Loucy (cell line): ENCODE measurements around the gene TMEM45B.
"Not testable (repeated sequence)": the region's sequence is repeated elsewhere in the genome, so short reads cannot be mapped to it uniquely, and the experiment has no call there.

Experiments used
- H2AFZ ChIP-seq: fragments of 200-600 bp; sonication (generic); 2 replicates; pipeline ENCODE4 v1.6.0; 2016; ENCODE audit warnings: antibody characterized with exemption, mild to moderate bottlenecking, low read length, moderate library complexity
- H3F3A ChIP-seq: fragments of 200-600 bp; 2 replicates; pipeline ENCODE4 v1.6.0; 2016; ENCODE audit warnings: antibody characterized with exemption, low read depth, mild to moderate bottlenecking
- H3K27me3 ChIP-seq: fragments of 200-600 bp; sonication (generic); 2 replicates; pipeline ENCODE4 v1.6.1; 2014; ENCODE audit warnings: low read length, mild to moderate bottlenecking; ENCODE audit not compliant: insufficient read depth, poor library complexity, severe bottlenecking
- H3K36me3 ChIP-seq: fragments of 200-600 bp; sonication (generic); 2 replicates; pipeline ENCODE4 v1.6.1; 2016; ENCODE audit warnings: low read length; ENCODE audit not compliant: insufficient read depth
- H3K4me1 ChIP-seq: fragments of 200-600 bp; sonication (generic); 2 replicates; pipeline ENCODE4 v1.5.1; 2014; ENCODE audit warnings: low read length, mild to moderate bottlenecking; ENCODE audit not compliant: insufficient read depth, poor library complexity, severe bottlenecking
- H3K4me2 ChIP-seq: fragments of 200-600 bp; sonication (generic); 2 replicates; pipeline ENCODE4 v1.6.0; 2014; ENCODE audit warnings: antibody characterized with exemption, low read length, low read depth, mild to moderate bottlenecking; ENCODE audit not compliant: poor library complexity, severe bottlenecking
- H3K4me3 ChIP-seq: fragments of 200-600 bp; sonication (generic); 2 replicates; pipeline ENCODE4 v1.5.1; 2014; ENCODE audit warnings: low read length, mild to moderate bottlenecking, mixed read lengths; ENCODE audit not compliant: poor library complexity, severe bottlenecking
- H3K79me2 ChIP-seq: fragments of 200-600 bp; sonication (generic); 2 replicates; pipeline ENCODE4 v1.6.1; 2014; ENCODE audit warnings: low read length; ENCODE audit not compliant: insufficient read depth
- H3K9ac ChIP-seq: fragments of 200-600 bp; sonication (generic); 2 replicates; pipeline ENCODE4 v1.6.0; 2014; ENCODE audit warnings: mild to moderate bottlenecking, low read depth, low read length, moderate library complexity; ENCODE audit not compliant: poor library complexity, severe bottlenecking
- H3K9me2 ChIP-seq: fragments of 200-600 bp; sonication (generic); replicated peaks from 2 replicates; pipeline ENCODE4 v1.6.1; 2016; ENCODE audit warnings: low read depth, low read length, mixed read lengths
- H3K9me3 ChIP-seq: fragments of 200-600 bp; sonication (generic); 2 replicates; pipeline ENCODE4 v1.6.1; 2014; ENCODE audit warnings: mild to moderate bottlenecking, antibody characterized with exemption, low read length, low read depth; ENCODE audit not compliant: insufficient read depth
- H4K20me1 ChIP-seq: fragments of 200-600 bp; sonication (generic); 2 replicates; pipeline ENCODE4 v1.6.0; 2014; ENCODE audit warnings: antibody characterized with exemption, low read length, mild to moderate bottlenecking; ENCODE audit not compliant: insufficient read depth, poor library complexity, severe bottlenecking
- EZH2phosphoT487 ChIP-seq: fragments of 200-600 bp; IDR thresholded peaks from 2 replicates; pipeline ENCODE4 v1.6.1; 2018; ENCODE audit warnings: antibody characterized with exemption, mild to moderate bottlenecking, moderate library complexity, borderline replicate concordance
- TF ChIP-seq, protein P1 (sequence below): fragments of 200-600 bp; sonication (generic); conservative IDR thresholded peaks from 2 replicates; pipeline ENCODE4 v1.5.1; 2014; ENCODE audit warnings: mild to moderate bottlenecking, antibody characterized with exemption, low read length

The TMEM45B gene

DNA sequence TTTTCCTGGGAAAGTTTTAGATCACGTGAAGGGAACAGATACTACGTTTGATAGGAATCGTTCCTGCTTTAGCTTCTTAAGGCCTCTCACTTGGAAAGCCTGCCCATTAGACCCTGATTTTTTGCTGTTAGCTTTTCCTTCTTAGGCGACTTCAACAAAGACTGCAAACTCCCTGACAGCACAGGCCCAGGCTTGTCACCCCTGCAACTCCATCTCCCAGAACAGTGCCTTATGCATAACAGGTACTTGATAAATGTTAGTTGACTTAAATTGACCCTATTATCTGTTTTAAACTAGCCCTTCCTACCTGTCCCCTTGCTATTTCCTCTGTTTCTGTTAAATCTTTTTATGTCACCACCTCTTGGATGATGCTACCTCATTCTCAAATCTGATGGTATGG lies 7.6 kb downstream of the TMEM45B start:
- H2AFZ ChIP-seq, H4K20me1 ChIP-seq, H3K4me3 ChIP-seq, H3K9me2 ChIP-seq, H3F3A ChIP-seq, H3K9ac ChIP-seq, H3K27me3 ChIP-seq, H3K4me1 ChIP-seq, H3K4me2 ChIP-seq, H3K9me3 ChIP-seq, H3K36me3 ChIP-seq, H3K79me2 ChIP-seq: not testable (repeated sequence)

DNA sequence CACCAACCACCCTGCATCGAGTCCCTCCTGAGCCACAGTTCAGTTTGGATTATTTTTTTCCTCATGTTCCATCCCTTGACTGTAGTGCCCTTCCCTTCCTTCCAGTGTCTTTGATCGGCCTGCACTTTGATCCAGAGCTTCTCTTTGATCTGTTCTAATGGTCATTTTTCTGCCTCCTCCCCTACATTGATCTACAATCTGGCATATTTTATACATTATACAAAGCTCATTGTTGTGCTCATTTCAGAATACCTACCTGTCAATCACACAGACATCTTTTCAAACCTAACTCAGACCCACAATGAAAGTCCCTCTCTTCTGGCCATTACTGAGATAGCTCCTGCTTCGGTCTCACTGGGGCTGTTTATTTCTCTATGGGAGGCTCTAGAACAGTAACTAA lies 8.2 kb downstream of the TMEM45B start:
- H3K4me2 ChIP-seq, H4K20me1 ChIP-seq, H3K4me3 ChIP-seq, H3K36me3 ChIP-seq, H3K4me1 ChIP-seq, H2AFZ ChIP-seq, H3K9me2 ChIP-seq, H3K27me3 ChIP-seq, H3K9ac ChIP-seq, H3K9me3 ChIP-seq, H3K79me2 ChIP-seq, H3F3A ChIP-seq: not testable (repeated sequence)

DNA sequence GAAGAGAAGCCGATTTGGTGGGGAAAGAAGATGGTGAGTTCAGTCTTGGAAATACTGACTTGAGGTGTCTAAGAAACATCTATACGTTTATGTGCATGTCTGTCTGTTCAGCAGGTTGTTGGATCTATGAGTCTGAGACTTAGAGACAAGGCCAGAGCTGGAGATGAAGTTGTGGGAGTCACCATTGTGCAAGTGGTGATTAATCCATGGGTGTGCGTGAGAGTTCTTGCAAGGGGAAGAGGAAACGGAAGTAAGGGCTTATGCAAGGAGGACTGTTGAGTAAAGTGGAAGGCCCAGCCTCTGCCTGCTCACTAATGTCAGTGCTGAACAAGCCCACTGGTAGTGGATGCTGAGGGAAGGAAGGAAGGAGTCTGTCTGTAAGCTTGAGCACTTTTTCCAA lies 9.7 kb downstream of the TMEM45B start:
- H3K4me3 ChIP-seq: no peak overlapping the region
- no peak overlapping the region for H3K9ac ChIP-seq
- H3K9me3 ChIP-seq: no peaks in the 10 kb centered on the region
- H4K20me1 ChIP-seq: no peaks in the 10 kb centered on the region
- H3F3A ChIP-seq: no peaks in the 10 kb centered on the region
- no peak overlapping the region for H3K4me2 ChIP-seq
- TF ChIP-seq, protein P1, sequence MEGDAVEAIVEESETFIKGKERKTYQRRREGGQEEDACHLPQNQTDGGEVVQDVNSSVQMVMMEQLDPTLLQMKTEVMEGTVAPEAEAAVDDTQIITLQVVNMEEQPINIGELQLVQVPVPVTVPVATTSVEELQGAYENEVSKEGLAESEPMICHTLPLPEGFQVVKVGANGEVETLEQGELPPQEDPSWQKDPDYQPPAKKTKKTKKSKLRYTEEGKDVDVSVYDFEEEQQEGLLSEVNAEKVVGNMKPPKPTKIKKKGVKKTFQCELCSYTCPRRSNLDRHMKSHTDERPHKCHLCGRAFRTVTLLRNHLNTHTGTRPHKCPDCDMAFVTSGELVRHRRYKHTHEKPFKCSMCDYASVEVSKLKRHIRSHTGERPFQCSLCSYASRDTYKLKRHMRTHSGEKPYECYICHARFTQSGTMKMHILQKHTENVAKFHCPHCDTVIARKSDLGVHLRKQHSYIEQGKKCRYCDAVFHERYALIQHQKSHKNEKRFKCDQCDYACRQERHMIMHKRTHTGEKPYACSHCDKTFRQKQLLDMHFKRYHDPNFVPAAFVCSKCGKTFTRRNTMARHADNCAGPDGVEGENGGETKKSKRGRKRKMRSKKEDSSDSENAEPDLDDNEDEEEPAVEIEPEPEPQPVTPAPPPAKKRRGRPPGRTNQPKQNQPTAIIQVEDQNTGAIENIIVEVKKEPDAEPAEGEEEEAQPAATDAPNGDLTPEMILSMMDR: no peak
- no peak for TF ChIP-seq EZH2phosphoT487
- H3K36me3 ChIP-seq: no peaks in the 10 kb centered on the region
- no peaks in the 10 kb centered on the region for H3K79me2 ChIP-seq
- no peaks in the 10 kb centered on the region for H3K27me3 ChIP-seq
- peaks cover 7% of the 10 kb centered on the region for H3K4me1 ChIP-seq
- no peak overlapping the region for H2AFZ ChIP-seq
- H3K9me2 ChIP-seq: no peaks in the 10 kb centered on the region

DNA sequence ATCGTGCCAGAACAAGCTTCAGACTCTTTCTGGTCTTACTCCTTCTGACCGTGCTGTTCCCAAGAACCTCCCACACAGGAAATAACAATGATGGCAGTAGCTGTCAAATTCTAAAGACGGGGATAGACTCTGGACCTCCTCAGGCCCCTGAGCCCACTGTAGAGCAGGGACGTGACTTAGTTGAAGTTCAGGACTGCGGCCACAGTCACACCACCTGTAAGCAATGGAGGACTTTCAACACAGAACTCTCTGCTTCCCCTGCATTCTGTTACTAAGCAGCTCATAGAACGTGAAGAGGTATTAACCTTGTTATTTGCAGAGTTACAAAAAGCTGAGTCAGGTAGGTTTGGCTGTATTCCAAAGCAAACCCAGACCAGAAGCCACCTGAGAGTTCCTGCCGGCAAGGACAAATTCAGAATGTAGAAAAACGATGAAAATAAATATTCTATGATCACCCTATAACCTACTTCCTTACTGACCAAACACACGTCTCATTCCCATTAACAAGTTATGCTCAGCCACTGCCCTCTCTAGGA lies 12.7 kb downstream of the TMEM45B start:
- Histone ChIP-seq H3K4me2 (no peak overlapping the region), H3F3A (no peaks in the 10 kb centered on the region), H3K27me3 (no peaks in the 10 kb centered on the region), H3K9me3 (no peaks in the 10 kb centered on the region), H3K79me2 (no peaks in the 10 kb centered on the region), H3K9ac (no peak overlapping the region), H4K20me1 (no peaks in the 10 kb centered on the region), H3K4me3 (no peak overlapping the region), H3K4me1 (peaks cover 7% of the 10 kb centered on the region), H2AFZ (peak overlapping the region; percentile 15; the same call in 1 of the 2 replicates), H3K9me2 (no peaks in the 10 kb centered on the region), H3K36me3 (no peaks in the 10 kb centered on the region)
- TF ChIP-seq, protein P1: no peak
- no peak for TF ChIP-seq EZH2phosphoT487

DNA sequence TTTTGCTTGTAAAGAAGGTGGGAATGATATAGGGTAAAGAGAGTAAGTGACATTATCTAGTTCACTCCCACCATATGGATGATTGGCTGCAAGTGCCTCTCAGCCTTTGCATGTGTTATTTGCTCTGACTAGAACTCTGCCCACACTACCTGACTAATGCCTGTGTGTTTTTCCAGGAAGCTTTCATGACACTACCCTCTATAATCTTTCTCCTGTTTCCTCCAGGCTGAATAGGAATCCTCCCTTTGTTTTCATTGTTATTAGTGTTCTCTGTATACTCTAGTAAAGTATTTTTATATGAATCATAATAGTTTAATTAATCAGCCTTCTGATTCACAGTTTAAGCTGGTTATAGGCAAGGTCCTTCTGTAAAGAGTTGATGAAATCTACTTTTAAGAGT lies 13.8 kb downstream of the TMEM45B start:
- H3K9ac ChIP-seq: not testable (repeated sequence)

DNA sequence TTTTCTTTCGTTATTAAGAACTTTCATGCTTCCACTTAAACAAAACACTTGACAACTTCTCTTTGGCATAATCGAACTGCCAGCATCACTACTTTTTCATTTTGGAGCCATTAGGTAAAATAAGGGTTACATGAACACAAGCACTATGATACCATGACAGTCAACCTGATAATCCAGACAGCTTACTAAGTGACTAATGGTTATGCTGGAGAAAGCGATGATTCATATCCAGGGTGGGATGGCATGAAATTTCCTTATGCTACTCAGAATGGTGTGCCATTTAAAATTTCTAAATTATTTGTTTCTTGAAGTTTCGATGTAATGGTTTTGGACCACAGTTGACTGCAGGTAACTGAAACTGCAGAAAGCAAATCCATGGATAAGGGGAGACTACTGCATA lies 15.6 kb downstream of the TMEM45B start:
- not testable (repeated sequence) for H3K9ac ChIP-seq, H3K36me3 ChIP-seq, H3K9me3 ChIP-seq, H3F3A ChIP-seq, H3K79me2 ChIP-seq, H4K20me1 ChIP-seq, H3K4me2 ChIP-seq, H3K9me2 ChIP-seq, H3K4me1 ChIP-seq, H3K27me3 ChIP-seq, H2AFZ ChIP-seq, H3K4me3 ChIP-seq

More for the DNA sequence above, 13.8 kb downstream of the TMEM45B start:
- not testable (repeated sequence) for H3K27me3 ChIP-seq, H3F3A ChIP-seq, H3K4me1 ChIP-seq, H3K79me2 ChIP-seq, H3K4me3 ChIP-seq, H3K9me2 ChIP-seq, H3K9me3 ChIP-seq, H2AFZ ChIP-seq, H3K36me3 ChIP-seq, H3K4me2 ChIP-seq, H4K20me1 ChIP-seq
